ENCODE measurements around the gene ZNF827. TPM values are rescaled to one million over a fixed set of nuclear protein-coding genes. Genes with fewer than 3 reads are reported as not detected.

The ZNF827 gene
- total RNA-seq, 2 experiments from 2014 or later, result 13.6 to 14.8 TPM

DNA sequence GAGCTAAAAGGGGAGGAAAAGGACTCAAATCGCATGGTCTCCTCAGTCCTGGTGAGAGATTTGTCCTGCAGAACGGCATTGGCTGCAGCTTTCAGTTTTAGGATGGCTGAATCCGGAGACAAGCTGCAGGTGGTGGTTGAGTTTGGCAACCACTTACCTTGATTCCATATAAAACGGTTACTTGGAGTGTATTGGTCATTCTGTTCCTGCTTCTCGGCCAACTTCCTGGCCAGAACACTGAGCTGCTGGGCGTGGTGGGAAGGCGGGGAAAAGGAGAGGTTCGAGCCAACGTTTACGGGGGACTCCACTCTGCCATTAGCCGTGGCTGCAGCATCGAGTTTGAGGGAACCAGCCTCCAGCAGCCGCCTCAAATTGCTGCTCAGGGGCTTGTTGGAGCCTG, 36.1 kb downstream of the ZNF827 start:
- Mint-ChIP-seq H3K27ac (no peak overlapping the region), H3K4me3 (no peak overlapping the region), H3K9me3 (ENCODE audit: insufficient read depth) (no peaks in the 10 kb centered on the region), H3K36me3 (ENCODE audit: low read depth) (peaks cover 35% of the 10 kb centered on the region), H3K4me1 (ENCODE audit: low read depth) (peaks cover 3% of the 10 kb centered on the region), H3K27me3 (ENCODE audit: low read depth) (no peaks in the 10 kb centered on the region)
- POLR2A ChIA-PET, result no interaction called here
- no peak for ATAC-seq
- no peak for DNase-seq
- CTCF ChIA-PET, result interaction anchor here (1.1 kb wide), 1 partner anchor 26 kb away, joined by 3 read pairs; no protein-coding TSS in a partner anchor

DNA sequence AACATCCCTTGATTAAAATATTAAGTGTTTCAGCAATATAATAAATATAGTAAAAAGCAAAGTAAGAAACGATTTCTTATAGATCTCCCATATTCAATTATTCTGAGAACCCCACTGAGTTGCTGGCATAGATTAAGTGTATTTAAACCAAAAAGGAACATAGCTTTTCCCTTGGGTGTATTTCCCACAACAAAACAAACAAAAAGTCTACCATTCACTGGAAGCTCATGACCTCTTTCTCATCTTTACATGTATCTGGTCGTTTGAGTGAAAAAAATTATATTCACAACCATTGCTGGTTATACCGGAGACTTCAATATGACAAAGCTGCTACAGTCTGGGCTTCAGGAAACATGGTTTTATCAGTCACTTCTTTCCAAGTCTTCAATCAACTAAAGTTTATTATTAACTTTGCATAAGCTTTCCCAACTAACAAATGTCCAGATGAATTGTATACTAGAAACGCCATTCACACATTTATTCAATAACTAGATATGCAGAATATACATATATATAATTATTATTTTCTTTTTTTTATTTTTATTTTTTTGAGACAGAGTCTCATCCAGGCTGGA, 38.6 kb downstream of the ZNF827 start:
- ATAC-seq, result no peak
- no peaks in the 10 kb centered on the region for H3K9me3 Mint-ChIP-seq (ENCODE audit: insufficient read depth)
- H3K27ac Mint-ChIP-seq, result no peak overlapping the region
- H3K4me1 Mint-ChIP-seq (ENCODE audit: low read depth), result peaks cover 20% of the 10 kb centered on the region
- H3K4me3 Mint-ChIP-seq, result no peak overlapping the region
- DNase-seq, result no peak
- no peaks in the 10 kb centered on the region for H3K27me3 Mint-ChIP-seq (ENCODE audit: low read depth)
- H3K36me3 Mint-ChIP-seq (ENCODE audit: low read depth), result peaks cover 31% of the 10 kb centered on the region
- ChIA-PET CTCF (no interaction called here), POLR2A (interaction anchor here (0.6 kb wide), 1 partner anchor 880 kb away, joined by 3 read pairs; no protein-coding TSS in a partner anchor)

DNA sequence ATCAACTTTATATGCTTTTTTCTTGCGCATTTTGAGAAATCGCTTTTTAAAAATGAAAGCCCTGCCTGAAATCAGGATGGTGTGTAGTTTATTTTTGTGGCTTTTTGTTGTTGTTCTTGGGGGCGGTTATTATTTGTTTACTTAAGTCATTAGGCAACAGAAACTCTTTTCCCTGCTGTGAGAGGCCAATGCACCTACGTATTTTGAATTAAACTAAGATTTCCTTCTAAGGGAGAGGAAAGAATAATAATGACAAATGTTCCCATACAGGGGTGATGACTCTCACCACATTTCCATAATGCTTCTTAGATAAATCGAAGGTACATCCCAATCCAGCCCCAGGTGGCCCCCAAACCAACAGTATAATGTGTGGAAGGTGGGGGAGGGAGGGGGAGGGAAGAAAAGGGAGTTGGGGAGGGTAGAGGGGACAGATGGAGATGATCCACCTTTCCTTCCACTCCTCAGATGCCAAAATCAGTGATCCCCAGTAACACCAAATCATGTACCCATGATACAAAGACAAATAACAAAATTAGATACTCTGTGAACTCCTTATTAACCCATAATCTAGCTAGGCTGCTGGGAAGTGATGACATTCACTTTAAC, 39.6 kb downstream of the ZNF827 start:
- no peaks in the 10 kb centered on the region for H3K9me3 Mint-ChIP-seq (ENCODE audit: insufficient read depth)
- ChIA-PET POLR2A (no interaction called here), CTCF (no interaction called here)
- peaks cover 28% of the 10 kb centered on the region for H3K4me1 Mint-ChIP-seq (ENCODE audit: low read depth)
- no peak overlapping the region for H3K4me3 Mint-ChIP-seq
- no peak overlapping the region for H3K27ac Mint-ChIP-seq
- H3K36me3 Mint-ChIP-seq (ENCODE audit: low read depth), result peaks cover 33% of the 10 kb centered on the region
- ATAC-seq (no peak), DNase-seq (no peak)
- no peaks in the 10 kb centered on the region for H3K27me3 Mint-ChIP-seq (ENCODE audit: low read depth)

- no peaks in the 10 kb centered on the region for H3K9me3 Mint-ChIP-seq (ENCODE audit: insufficient read depth)
- H3K27ac Mint-ChIP-seq, result no peak overlapping the region
- no peaks in the 10 kb centered on the region for H3K27me3 Mint-ChIP-seq (ENCODE audit: low read depth)
- CTCF ChIA-PET, result no interaction called here
- no peak overlapping the region for H3K4me3 Mint-ChIP-seq
- POLR2A ChIA-PET, result no interaction called here
- ATAC-seq, result no peak
- H3K4me1 Mint-ChIP-seq (ENCODE audit: low read depth), result peaks cover 31% of the 10 kb centered on the region
- no peak for DNase-seq
- peaks cover 33% of the 10 kb centered on the region for H3K36me3 Mint-ChIP-seq (ENCODE audit: low read depth)
Observed at GRCh38 chr4:145898466-145898865, 40.2 kb downstream of the ZNF827 start.

DNA sequence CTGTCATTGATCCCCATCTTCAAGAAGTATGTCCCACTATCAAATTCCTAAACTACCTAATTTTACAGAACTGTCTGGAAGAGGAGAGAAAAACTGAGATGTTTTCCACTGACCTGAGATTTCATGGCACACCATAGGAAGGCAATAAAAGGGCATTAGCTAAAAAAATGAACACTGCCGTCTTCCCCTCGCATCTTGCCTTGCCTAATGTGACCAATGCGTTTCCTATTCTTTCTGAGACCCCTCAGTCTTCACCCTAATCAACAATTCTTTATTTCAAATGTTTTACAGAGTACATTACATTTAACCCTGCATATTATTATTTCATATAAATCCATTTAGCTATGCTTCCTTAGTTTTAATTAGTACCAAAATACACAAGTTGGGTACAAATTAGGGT, 43.6 kb downstream of the ZNF827 start:
- ChIA-PET CTCF (interaction anchor here (1.2 to 1.9 kb wide), 2 partner anchors 12 to 40 kb away, joined by 3 to 9 read pairs; no protein-coding TSS in a partner anchor), POLR2A (no interaction called here)
- Mint-ChIP-seq H3K4me3 (no peak overlapping the region), H3K27me3 (ENCODE audit: low read depth) (no peaks in the 10 kb centered on the region), H3K36me3 (ENCODE audit: low read depth) (peaks cover 20% of the 10 kb centered on the region), H3K27ac (peak overlapping the region; percentile 24), H3K9me3 (ENCODE audit: insufficient read depth) (no peaks in the 10 kb centered on the region), H3K4me1 (ENCODE audit: low read depth) (peaks cover 31% of the 10 kb centered on the region)
- ATAC-seq, result no peak
- no peak for DNase-seq

DNA sequence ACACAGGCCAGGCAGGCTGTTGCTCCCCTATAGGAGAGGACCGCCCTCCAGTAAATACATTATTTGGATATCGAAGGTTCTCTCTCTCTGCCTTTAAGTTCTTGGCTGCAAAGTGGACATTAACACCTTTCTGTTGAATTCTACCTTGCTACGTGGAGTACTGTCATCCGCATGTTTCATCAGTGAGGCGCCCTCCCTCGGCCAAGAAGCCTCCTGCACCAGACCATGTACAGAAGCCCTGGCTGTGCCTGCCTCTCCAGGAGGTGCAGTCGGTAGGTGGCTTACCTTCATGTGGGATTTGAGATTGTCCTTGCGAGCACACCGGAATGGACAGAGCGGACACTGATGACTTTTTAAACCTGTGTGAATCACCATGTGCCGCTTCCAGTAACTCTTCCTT, 46.7 kb downstream of the ZNF827 start:
- peaks cover 27% of the 10 kb centered on the region for H3K4me1 Mint-ChIP-seq (ENCODE audit: low read depth)
- peaks cover 20% of the 10 kb centered on the region for H3K36me3 Mint-ChIP-seq (ENCODE audit: low read depth)
- POLR2A ChIA-PET, result interaction anchor here (0.8 kb wide), 1 partner anchor 34 kb away, joined by 3 read pairs; no protein-coding TSS in a partner anchor
- no peaks in the 10 kb centered on the region for H3K27me3 Mint-ChIP-seq (ENCODE audit: low read depth)
- ATAC-seq (no peak), DNase-seq (no peak)
- CTCF ChIA-PET, result no interaction called here
- no peak overlapping the region for H3K27ac Mint-ChIP-seq
- no peaks in the 10 kb centered on the region for H3K9me3 Mint-ChIP-seq (ENCODE audit: insufficient read depth)
- no peak overlapping the region for H3K4me3 Mint-ChIP-seq

DNA sequence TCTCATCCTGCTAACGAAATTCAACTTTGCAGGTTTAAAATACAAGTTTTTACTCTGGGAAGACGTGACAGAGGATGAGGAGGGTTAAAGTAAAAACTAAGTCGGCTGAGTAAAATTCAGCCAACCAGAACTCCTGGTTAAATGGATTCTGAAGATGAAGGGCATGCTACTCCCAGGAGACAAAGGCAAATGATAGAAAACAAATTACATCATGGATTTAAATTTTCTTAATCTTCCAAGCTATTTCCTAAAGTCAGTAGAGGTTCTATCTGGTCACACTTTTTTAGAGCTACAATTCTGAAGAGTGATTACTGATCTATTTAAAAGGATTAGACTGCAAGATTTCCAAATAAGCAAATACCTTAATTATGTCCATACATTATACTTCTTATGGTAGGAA, 47.9 kb downstream of the ZNF827 start:
- CTCF ChIA-PET, result interaction anchor here (0.6 to 1.0 kb wide), 2 partner anchors 41 to 42 kb away, joined by 3 to 4 read pairs; no protein-coding TSS in a partner anchor
- DNase-seq (no peak), ATAC-seq (no peak)
- POLR2A ChIA-PET, result no interaction called here
- Mint-ChIP-seq H3K4me3 (no peak overlapping the region), H3K4me1 (ENCODE audit: low read depth) (peaks cover 19% of the 10 kb centered on the region), H3K9me3 (ENCODE audit: insufficient read depth) (no peaks in the 10 kb centered on the region), H3K27me3 (ENCODE audit: low read depth) (no peaks in the 10 kb centered on the region), H3K36me3 (ENCODE audit: low read depth) (peaks cover 28% of the 10 kb centered on the region), H3K27ac (no peak overlapping the region)

GRCh38 chr4:145888393-145888792, 50.2 kb downstream of the ZNF827 start:
- Mint-ChIP-seq H3K4me3 (no peak overlapping the region), H3K36me3 (ENCODE audit: low read depth) (peaks cover 32% of the 10 kb centered on the region), H3K27me3 (ENCODE audit: low read depth) (no peaks in the 10 kb centered on the region), H3K4me1 (ENCODE audit: low read depth) (peaks cover 2% of the 10 kb centered on the region), H3K9me3 (ENCODE audit: insufficient read depth) (no peaks in the 10 kb centered on the region), H3K27ac (no peak overlapping the region)
- ChIA-PET CTCF (interaction anchor here (0.7 to 1.9 kb wide), 8 partner anchors 8 to 340 kb away, joined by 3 to 9 read pairs (median 4); no protein-coding TSS in a partner anchor), POLR2A (no interaction called here)
- DNase-seq (no peak), ATAC-seq (no peak)

DNA sequence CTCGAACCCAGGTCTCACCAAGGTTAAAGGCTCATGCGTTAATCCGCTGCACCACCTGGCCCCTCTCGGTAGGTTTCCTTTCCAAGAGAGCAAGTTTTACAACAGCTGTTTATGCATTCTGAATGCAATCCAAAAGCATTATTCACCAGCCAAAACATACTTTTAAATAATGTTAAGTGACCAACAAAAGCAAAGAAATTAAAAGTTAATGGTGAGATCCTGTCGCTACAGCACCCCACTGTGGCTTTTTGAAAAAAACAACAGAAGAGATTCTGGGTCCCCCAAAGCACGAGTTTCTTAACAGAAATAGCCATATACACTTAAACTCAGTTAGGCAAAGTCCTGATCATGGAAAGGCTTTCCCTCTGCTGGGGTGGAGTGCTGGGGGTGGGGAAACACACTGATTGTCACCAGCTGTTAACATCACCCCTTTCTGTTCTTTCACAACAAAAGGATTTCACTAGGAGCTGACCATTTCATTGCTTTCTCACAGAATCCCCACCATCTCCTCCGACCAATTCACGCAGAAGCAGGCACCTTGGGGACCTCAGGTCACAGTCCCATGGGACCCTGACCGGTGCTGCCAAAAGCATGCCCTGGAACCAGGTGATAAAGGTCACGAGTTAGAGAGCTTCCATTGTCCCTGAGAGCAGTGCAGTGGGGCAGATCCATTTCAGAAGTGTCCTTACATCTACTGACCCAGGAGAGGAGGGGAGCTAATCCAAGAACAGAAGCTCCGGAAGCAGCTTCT, 51.2 kb downstream of the ZNF827 start:
- CTCF ChIA-PET, result interaction anchor here (0.7 to 1.9 kb wide), 8 partner anchors 9 to 271 kb away, joined by 3 to 9 read pairs (median 3); no protein-coding TSS in a partner anchor
- no peak for ATAC-seq
- H3K36me3 Mint-ChIP-seq (ENCODE audit: low read depth), result peaks cover 36% of the 10 kb centered on the region
- H3K27ac Mint-ChIP-seq, result no peak overlapping the region
- DNase-seq, result no peak
- no peaks in the 10 kb centered on the region for H3K27me3 Mint-ChIP-seq (ENCODE audit: low read depth)
- no peaks in the 10 kb centered on the region for H3K9me3 Mint-ChIP-seq (ENCODE audit: insufficient read depth)
- no peak overlapping the region for H3K4me3 Mint-ChIP-seq
- H3K4me1 Mint-ChIP-seq (ENCODE audit: low read depth), result peaks cover 6% of the 10 kb centered on the region
- POLR2A ChIA-PET, result no interaction called here

- Mint-ChIP-seq H3K9me3 (ENCODE audit: insufficient read depth) (no peaks in the 10 kb centered on the region), H3K36me3 (ENCODE audit: low read depth) (peaks cover 32% of the 10 kb centered on the region), H3K4me1 (ENCODE audit: low read depth) (peaks cover 12% of the 10 kb centered on the region), H3K4me3 (no peak overlapping the region), H3K27me3 (ENCODE audit: low read depth) (no peaks in the 10 kb centered on the region), H3K27ac (no peak overlapping the region)
- POLR2A ChIA-PET, result no interaction called here
- ATAC-seq, result no peak
- DNase-seq, result no peak
- CTCF ChIA-PET, result interaction anchor here (0.7 to 1.8 kb wide), 3 partner anchors 13 to 270 kb away, joined by 3 to 4 read pairs (median 3); no protein-coding TSS in a partner anchor
Observed at GRCh38 chr4:145886871-145887240, 51.8 kb downstream of the ZNF827 start.

GRCh38 chr4:145885666-145886065, 53.0 kb downstream of the ZNF827 start:
- Mint-ChIP-seq H3K4me3 (no peak overlapping the region), H3K9me3 (ENCODE audit: insufficient read depth) (no peaks in the 10 kb centered on the region), H3K36me3 (ENCODE audit: low read depth) (peaks cover 35% of the 10 kb centered on the region), H3K27me3 (ENCODE audit: low read depth) (no peaks in the 10 kb centered on the region), H3K4me1 (ENCODE audit: low read depth) (peaks cover 18% of the 10 kb centered on the region), H3K27ac (no peak overlapping the region)
- ChIA-PET CTCF (no interaction called here), POLR2A (no interaction called here)
- ATAC-seq, result no peak
- DNase-seq, result no peak

DNA sequence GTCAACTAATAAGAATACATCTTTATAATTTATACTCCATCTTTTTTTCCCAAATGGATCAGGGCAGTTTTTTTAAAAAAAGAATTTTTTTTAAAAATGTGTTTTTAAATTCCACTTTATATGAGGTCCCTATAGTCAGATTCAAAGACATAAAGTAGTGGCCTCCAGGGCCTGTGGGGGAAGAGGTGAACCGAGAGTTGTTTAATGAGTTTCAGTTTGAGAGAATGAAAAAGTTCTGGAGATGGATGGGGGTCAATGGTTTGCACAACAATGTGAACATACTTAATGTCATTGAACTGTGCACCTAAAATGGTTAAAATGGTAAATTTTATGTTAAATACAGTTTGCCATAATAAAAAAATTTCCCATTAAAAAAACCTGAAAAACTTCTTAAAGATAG, 53.8 kb downstream of the ZNF827 start:
- ATAC-seq, result no peak
- Mint-ChIP-seq H3K27ac (no peak overlapping the region), H3K4me3 (no peak overlapping the region), H3K36me3 (ENCODE audit: low read depth) (peaks cover 29% of the 10 kb centered on the region), H3K4me1 (ENCODE audit: low read depth) (peaks cover 18% of the 10 kb centered on the region), H3K27me3 (ENCODE audit: low read depth) (no peaks in the 10 kb centered on the region), H3K9me3 (ENCODE audit: insufficient read depth) (no peaks in the 10 kb centered on the region)
- DNase-seq, result no peak
- ChIA-PET CTCF (no interaction called here), POLR2A (no interaction called here)
